ENCODE data around the gene IQSEC1. TPM values are rescaled to one million over a fixed set of nuclear protein-coding genes. Genes with fewer than 3 reads are reported as not detected.

The IQSEC1 gene
- total and polyA plus RNA-seq, 9 of the 15 experiments (the other 6 are each of a cell fraction or from before 2014, with no cell fraction given) = 0.56 to 39.0 (median 6.8) TPM

DNA sequence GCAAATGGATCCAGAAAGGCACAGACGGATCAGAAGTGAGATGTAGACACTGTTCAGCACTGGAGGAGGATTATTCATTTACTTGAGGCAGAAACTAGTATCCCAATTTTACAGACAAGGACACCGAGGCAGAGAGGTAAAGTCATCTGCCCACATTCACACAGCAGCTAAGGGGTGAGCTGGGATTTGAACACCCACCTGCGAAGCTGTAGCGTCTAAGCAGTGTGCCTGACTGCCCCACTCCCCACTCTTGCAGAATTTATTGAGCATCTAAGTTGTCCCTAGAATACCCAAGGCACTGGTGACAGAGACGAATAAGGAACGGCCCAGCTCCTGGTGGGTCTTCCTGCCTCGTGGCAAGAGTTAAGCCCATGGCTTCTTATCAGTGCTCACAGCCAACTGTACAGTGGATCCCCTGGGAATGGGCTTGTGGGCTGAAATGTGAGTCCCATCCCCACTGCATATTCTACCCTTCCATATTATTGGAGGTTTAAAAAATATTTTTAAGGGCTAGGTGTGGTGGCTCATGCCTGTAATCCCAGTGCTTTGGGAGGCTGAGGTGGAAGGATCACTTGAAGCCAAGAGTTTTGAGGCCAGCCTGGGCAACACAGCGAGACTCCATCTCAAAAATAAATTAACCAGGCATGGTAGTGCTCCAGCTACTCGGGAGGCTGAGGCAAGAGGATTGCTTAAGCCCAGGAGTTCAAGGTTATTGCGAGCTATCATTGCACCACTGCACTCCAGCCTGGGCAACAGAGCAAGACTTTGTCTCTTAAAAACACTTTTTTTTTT lies 77.6 kb downstream of the IQSEC1 start (continued):
- TF ChIP-seq, protein P1, sequence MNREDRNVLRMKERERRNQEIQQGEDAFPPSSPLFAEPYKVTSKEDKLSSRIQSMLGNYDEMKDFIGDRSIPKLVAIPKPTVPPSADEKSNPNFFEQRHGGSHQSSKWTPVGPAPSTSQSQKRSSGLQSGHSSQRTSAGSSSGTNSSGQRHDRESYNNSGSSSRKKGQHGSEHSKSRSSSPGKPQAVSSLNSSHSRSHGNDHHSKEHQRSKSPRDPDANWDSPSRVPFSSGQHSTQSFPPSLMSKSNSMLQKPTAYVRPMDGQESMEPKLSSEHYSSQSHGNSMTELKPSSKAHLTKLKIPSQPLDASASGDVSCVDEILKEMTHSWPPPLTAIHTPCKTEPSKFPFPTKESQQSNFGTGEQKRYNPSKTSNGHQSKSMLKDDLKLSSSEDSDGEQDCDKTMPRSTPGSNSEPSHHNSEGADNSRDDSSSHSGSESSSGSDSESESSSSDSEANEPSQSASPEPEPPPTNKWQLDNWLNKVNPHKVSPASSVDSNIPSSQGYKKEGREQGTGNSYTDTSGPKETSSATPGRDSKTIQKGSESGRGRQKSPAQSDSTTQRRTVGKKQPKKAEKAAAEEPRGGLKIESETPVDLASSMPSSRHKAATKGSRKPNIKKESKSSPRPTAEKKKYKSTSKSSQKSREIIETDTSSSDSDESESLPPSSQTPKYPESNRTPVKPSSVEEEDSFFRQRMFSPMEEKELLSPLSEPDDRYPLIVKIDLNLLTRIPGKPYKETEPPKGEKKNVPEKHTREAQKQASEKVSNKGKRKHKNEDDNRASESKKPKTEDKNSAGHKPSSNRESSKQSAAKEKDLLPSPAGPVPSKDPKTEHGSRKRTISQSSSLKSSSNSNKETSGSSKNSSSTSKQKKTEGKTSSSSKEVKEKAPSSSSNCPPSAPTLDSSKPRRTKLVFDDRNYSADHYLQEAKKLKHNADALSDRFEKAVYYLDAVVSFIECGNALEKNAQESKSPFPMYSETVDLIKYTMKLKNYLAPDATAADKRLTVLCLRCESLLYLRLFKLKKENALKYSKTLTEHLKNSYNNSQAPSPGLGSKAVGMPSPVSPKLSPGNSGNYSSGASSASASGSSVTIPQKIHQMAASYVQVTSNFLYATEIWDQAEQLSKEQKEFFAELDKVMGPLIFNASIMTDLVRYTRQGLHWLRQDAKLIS (CRISPR knock-in tag; IDR thresholded peaks at IDR 0.05) = no peak
- TF ChIP-seq, protein P2, sequence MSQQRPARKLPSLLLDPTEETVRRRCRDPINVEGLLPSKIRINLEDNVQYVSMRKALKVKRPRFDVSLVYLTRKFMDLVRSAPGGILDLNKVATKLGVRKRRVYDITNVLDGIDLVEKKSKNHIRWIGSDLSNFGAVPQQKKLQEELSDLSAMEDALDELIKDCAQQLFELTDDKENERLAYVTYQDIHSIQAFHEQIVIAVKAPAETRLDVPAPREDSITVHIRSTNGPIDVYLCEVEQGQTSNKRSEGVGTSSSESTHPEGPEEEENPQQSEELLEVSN (IDR thresholded peaks at IDR 0.05; ENCODE audit: borderline replicate concordance in 1 of 2, extremely low read depth in 1 of 2, insufficient read depth in 1 of 2, insufficient read length in 1 of 2, low read depth in 1 of 2, low read length in 1 of 2, poor library complexity in 1 of 2, severe bottlenecking in 1 of 2) = peak in 1 of 2 experiments; percentile 63
- TF ChIP-seq ZNF311 (CRISPR knock-in tag; IDR thresholded peaks at IDR 0.05) (0 out of 2 replicates have a peak, but pooled peaks have one; percentile 47), SAFB (IDR thresholded peaks at IDR 0.05; ENCODE audit: borderline replicate concordance, low read depth, low read length) (no peak), ZKSCAN8 (CRISPR knock-in tag; IDR thresholded peaks at IDR 0.05) (peak; percentile 46; the same call in 1 of the 2 replicates), GABPB1 (CRISPR knock-in tag; IDR thresholded peaks at IDR 0.05) (no peak), CBFB (CRISPR knock-in tag; IDR thresholded peaks at IDR 0.05) (peak; percentile 87), YBX1 (IDR thresholded peaks at IDR 0.05) (no peak), SNIP1 (IDR thresholded peaks at IDR 0.05; ENCODE audit: low read depth) (no peak), CBX1 (IDR thresholded peaks at IDR 0.05; ENCODE audit: low read depth) (no peak), PTRF (tag; IDR thresholded peaks at IDR 0.05) (peak; percentile 9; the same call in 1 of the 2 replicates), PYGO2 (tag; IDR thresholded peaks at IDR 0.05) (0 out of 2 replicates have a peak, but pooled peaks have one; percentile 45), PHB2 (IDR thresholded peaks at IDR 0.05; ENCODE audit: low read depth) (no peak), ZNF785 (CRISPR knock-in tag; IDR thresholded peaks at IDR 0.05) (no peak; the same call in 1 of the 2 replicates)
- TF ChIP-seq, protein P3, sequence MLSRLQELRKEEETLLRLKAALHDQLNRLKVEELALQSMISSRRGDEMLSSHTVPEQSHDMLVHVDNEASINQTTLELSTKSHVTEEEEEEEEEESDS (CRISPR knock-in tag; IDR thresholded peaks at IDR 0.05) = no peak
- TF ChIP-seq, protein P4, sequence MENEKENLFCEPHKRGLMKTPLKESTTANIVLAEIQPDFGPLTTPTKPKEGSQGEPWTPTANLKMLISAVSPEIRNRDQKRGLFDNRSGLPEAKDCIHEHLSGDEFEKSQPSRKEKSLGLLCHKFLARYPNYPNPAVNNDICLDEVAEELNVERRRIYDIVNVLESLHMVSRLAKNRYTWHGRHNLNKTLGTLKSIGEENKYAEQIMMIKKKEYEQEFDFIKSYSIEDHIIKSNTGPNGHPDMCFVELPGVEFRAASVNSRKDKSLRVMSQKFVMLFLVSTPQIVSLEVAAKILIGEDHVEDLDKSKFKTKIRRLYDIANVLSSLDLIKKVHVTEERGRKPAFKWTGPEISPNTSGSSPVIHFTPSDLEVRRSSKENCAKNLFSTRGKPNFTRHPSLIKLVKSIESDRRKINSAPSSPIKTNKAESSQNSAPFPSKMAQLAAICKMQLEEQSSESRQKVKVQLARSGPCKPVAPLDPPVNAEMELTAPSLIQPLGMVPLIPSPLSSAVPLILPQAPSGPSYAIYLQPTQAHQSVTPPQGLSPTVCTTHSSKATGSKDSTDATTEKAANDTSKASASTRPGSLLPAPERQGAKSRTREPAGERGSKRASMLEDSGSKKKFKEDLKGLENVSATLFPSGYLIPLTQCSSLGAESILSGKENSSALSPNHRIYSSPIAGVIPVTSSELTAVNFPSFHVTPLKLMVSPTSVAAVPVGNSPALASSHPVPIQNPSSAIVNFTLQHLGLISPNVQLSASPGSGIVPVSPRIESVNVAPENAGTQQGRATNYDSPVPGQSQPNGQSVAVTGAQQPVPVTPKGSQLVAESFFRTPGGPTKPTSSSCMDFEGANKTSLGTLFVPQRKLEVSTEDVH (IDR thresholded peaks at IDR 0.05; ENCODE audit: low read depth, partially characterized antibody) = no peak
- TF ChIP-seq, protein P5, sequence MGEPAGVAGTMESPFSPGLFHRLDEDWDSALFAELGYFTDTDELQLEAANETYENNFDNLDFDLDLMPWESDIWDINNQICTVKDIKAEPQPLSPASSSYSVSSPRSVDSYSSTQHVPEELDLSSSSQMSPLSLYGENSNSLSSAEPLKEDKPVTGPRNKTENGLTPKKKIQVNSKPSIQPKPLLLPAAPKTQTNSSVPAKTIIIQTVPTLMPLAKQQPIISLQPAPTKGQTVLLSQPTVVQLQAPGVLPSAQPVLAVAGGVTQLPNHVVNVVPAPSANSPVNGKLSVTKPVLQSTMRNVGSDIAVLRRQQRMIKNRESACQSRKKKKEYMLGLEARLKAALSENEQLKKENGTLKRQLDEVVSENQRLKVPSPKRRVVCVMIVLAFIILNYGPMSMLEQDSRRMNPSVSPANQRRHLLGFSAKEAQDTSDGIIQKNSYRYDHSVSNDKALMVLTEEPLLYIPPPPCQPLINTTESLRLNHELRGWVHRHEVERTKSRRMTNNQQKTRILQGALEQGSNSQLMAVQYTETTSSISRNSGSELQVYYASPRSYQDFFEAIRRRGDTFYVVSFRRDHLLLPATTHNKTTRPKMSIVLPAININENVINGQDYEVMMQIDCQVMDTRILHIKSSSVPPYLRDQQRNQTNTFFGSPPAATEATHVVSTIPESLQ (CRISPR knock-in tag; IDR thresholded peaks at IDR 0.05) = peak; percentile 80; the same call in 1 of the 2 replicates
